Right lobe of liver (tissue), 4 donors: ENCODE results near the gene AMBRA1.

Experiments
- CTCF ChIP-seq, 4 donors: fragments of 200-600 bp in 3 of 4; fragments of 450-650 bp in 1 of 4; IDR thresholded peaks; one replicate each; pipeline versions ENCODE4 v1.5.1 to v1.8.0; 2016 to 2022; ENCODE audit warnings: antibody characterized with exemption in 4 of 4, mild to moderate bottlenecking in 2 of 4
- POLR2A ChIP-seq: fragments of 450-650 bp; IDR thresholded peaks from one replicate; pipeline ENCODE4 v1.6.1; 2017; ENCODE audit warnings: antibody characterized with exemption, mild to moderate bottlenecking
- donor health status: DM: no; HTN: no; CAD: no.
- donor health status: DM: no; HTN: no; CAD: no.
- donor health status: DM: no; HTN: yes; CAD: no.

- TF ChIP-seq CTCF (IDR thresholded peaks at IDR 0.05) = no peak
- no peak for TF ChIP-seq POLR2A
These were observed 107.9 kb downstream of the AMBRA1 start for GRCh38 chr11:46485856-46486443.
